D721Med (cell line): ENCODE results near the gene ASIC1.

Experiments
- DNase-seq: peaks from one replicate; pipeline ENCODE4 v3.0.0; 2011; ENCODE audit warnings: low spot score; ENCODE audit not compliant: insufficient read length
- FAIRE-seq: peaks from 2 replicates; lab custom pipeline; 2011; peaks lifted over from hg19 to GRCh38; lab: Jason Lieb, UNC
- CTCF ChIP-seq: IDR thresholded peaks from 2 replicates; pipeline ENCODE4 v1.5.1; 2012; ENCODE audit warnings: mild to moderate bottlenecking, control low read depth; ENCODE audit not compliant: insufficient read depth; ENCODE audit errors: missing control alignments

Gene ASIC1

GRCh38 chr12:50018968-50019367, 38.4 kb upstream of the ASIC1 start:
- no peak for TF ChIP-seq CTCF
- no peak for DNase-seq
- FAIRE-seq: no peak

DNA sequence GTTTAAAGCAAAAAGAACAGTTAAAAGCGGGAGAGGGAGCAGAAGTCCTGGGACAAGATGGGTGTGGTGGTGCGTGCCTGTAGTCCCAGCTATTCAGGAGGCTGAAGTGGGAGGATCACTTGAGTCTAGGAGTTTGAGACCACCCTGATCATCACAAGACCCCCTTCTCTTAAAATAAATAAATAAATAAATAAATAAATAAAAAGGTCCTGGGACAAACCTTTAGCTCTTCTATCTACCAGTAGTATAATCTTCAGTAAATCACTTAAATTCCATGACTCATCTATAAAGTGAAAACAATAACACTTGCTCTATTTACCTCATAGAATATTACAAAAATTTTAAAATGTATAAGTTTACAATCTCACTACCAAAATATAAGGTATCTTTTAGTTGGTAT, 37.9 kb upstream of the ASIC1 start:
- no peak for TF ChIP-seq CTCF
- DNase-seq (no peak), FAIRE-seq (no peak)

GRCh38 chr12:50021031-50021430, 36.4 kb upstream of the ASIC1 start:
- FAIRE-seq: no peak
- TF ChIP-seq CTCF: no peak
- DNase-seq: no peak

DNA sequence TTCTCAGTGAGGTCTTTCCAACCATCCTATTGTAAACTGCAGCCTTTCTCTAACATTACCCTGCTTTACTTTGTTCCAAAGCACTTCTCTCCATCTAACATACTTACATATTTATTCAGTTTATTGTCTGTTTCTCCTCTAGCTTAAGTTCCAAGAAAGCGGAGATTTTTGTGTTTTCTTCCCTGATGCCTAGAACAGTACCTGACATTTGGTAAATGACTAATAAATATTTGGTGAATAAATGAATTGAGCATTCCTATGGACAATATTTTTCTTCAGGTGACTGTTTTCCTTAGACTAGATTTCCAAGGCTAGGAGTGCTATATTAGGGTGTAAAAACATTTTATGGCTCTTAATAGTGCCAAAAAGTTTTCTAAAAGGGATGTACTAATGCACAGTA, 34.5 kb upstream of the ASIC1 start:
- TF ChIP-seq CTCF: no peak
- FAIRE-seq (no peak), DNase-seq (no peak)

DNA sequence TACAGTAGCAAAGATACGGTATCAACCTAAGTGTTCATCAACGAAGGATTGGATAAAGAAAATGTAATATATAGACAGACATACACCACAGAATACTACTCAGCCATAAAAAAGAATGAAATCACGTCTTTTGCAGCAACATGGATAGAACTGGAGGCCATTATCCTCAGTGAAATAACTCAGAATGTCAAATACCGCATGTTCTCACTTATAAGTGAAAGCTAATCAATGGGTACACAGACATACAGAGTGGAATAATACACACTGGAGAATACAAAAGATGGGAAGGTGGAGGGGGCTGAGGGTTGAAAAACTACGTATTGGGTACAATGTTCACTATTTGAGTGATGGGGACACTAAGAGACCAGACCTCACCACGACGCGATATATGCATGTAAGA, 33.2 kb upstream of the ASIC1 start:
- DNase-seq: no peak
- no peak for FAIRE-seq
- TF ChIP-seq CTCF: no peak

GRCh38 chr12:50024805-50025186, 32.6 kb upstream of the ASIC1 start:
- no peak for FAIRE-seq
- no peak for TF ChIP-seq CTCF
- no peak for DNase-seq

- FAIRE-seq: peak; percentile 74
- peak; percentile 93 for DNase-seq
- no peak for TF ChIP-seq CTCF
These were observed 32.0 kb upstream of the ASIC1 start, which contains the start of gene RACGAP1 for GRCh38 chr12:50025187-50026059. Gene RACGAP1 (minus strand): TSS chr12:50025494. CDS start chr12:50016715, 8,779 bp downstream.
